ENCODE data around the gene ACOXL.
A peak's percentile ranks its signal among the peaks of the same experiment; 100 is the strongest.
"Not testable (repeated sequence)": the region's sequence is repeated elsewhere in the genome, so short reads cannot be mapped to it uniquely, and the experiment has no call there.

Gene ACOXL

GRCh38 chr2:110732422-110733413 lies at the start of gene ACOXL:
TSS of gene ACOXL (plus strand) at chr2:110732573. CDS start at chr2:110768390, 35,817 bp downstream.
- peak; percentile 7 for DNase-seq

GRCh38 chr2:110682872-110683271 lies 49.5 kb upstream of the ACOXL start:
- no peak for DNase-seq

- DNase-seq = not testable (repeated sequence)
These were observed 44.4 kb upstream of the ACOXL start for GRCh38 chr2:110687775-110688484.

GRCh38 chr2:110688594-110689091 lies 43.7 kb upstream of the ACOXL start:
- DNase-seq = no peak

- DNase-seq = no peak
These were observed 42.0 kb upstream of the ACOXL start for GRCh38 chr2:110690083-110690965.

GRCh38 chr2:110691612-110692258 lies 40.6 kb upstream of the ACOXL start:
- DNase-seq = no peak

GRCh38 chr2:110695146-110695898 lies 37.1 kb upstream of the ACOXL start:
- DNase-seq = not testable (repeated sequence)

- not testable (repeated sequence) for DNase-seq
These were observed 34.1 kb upstream of the ACOXL start for GRCh38 chr2:110698253-110698652.

- DNase-seq = no peak
These were observed 29.6 kb upstream of the ACOXL start for GRCh38 chr2:110702514-110703380.

- DNase-seq = no peak
These were observed 24.9 kb upstream of the ACOXL start for GRCh38 chr2:110707386-110707965.

- DNase-seq = no peak
These were observed 23.9 kb upstream of the ACOXL start for GRCh38 chr2:110708455-110708854.

GRCh38 chr2:110712737-110713136 lies 19.6 kb upstream of the ACOXL start:
- no peak for DNase-seq

- DNase-seq = no peak
These were observed 18.6 kb upstream of the ACOXL start for GRCh38 chr2:110713513-110714362.

- no peak for DNase-seq
These were observed 17.7 kb upstream of the ACOXL start for GRCh38 chr2:110714452-110715224.

GRCh38 chr2:110716959-110717645 lies 15.3 kb upstream of the ACOXL start:
- DNase-seq = no peak

GRCh38 chr2:110717734-110718133 lies 14.6 kb upstream of the ACOXL start:
- DNase-seq = no peak

- DNase-seq = no peak
These were observed 14.0 kb upstream of the ACOXL start for GRCh38 chr2:110718382-110718781.
